Loucy (cell line): ENCODE measurements around the gene KCNJ6.

ENCODE experiments used
- EZH2phosphoT487 ChIP-seq: fragments of 200-600 bp; IDR thresholded peaks from 2 replicates; pipeline ENCODE4 v1.6.1; 2018; ENCODE audit warnings: antibody characterized with exemption, mild to moderate bottlenecking, moderate library complexity, borderline replicate concordance
- TF ChIP-seq, protein P1 (sequence below): fragments of 200-600 bp; sonication (generic); conservative IDR thresholded peaks from 2 replicates; pipeline ENCODE4 v1.5.1; 2014; ENCODE audit warnings: mild to moderate bottlenecking, antibody characterized with exemption, low read length

DNA sequence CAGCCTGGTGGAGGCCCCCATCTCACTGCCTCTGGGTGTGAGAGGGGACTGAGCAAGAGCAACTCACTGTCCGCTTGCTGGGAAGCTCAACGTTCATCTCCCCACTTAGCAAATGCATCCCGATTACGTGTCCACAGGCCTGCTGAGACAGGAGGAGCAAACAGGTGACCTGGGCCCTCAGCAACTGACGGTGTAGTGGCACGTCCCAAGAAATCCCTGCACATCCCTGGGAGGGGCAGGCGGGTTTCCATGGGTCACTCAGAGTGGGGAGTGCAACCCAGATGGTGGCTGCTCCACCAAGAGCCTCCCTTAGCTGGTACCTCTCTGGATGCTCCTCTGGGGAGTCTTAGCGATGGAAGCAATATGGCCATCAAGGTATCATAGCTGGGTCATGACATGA lies 320.3 kb downstream of the KCNJ6 start:
- TF ChIP-seq, protein P1, sequence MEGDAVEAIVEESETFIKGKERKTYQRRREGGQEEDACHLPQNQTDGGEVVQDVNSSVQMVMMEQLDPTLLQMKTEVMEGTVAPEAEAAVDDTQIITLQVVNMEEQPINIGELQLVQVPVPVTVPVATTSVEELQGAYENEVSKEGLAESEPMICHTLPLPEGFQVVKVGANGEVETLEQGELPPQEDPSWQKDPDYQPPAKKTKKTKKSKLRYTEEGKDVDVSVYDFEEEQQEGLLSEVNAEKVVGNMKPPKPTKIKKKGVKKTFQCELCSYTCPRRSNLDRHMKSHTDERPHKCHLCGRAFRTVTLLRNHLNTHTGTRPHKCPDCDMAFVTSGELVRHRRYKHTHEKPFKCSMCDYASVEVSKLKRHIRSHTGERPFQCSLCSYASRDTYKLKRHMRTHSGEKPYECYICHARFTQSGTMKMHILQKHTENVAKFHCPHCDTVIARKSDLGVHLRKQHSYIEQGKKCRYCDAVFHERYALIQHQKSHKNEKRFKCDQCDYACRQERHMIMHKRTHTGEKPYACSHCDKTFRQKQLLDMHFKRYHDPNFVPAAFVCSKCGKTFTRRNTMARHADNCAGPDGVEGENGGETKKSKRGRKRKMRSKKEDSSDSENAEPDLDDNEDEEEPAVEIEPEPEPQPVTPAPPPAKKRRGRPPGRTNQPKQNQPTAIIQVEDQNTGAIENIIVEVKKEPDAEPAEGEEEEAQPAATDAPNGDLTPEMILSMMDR, result no peak
- TF ChIP-seq EZH2phosphoT487, result no peak
